AG04449 (cell line): ENCODE measurements around the gene DNAAF1.

ENCODE experiments used
- CTCF ChIA-PET: fragments of 350-600 bp; formaldehyde crosslinking; extraction: SDS; loops from one replicate; lab custom pipeline; 2021; ENCODE audit warnings: antibody characterized with exemption; lab: Yijun Ruan, JAX
- POLR2A ChIA-PET: fragments of 400-600, 350-600 bp; formaldehyde crosslinking; extraction: SDS; loops from one replicate; lab custom pipeline; 2020; ENCODE audit warnings: antibody characterized with exemption, inconsistent platforms; lab: Yijun Ruan, JAX
- DNase-seq: peaks from one replicate; pipeline ENCODE4 v3.0.0-alpha.2; 2010; ENCODE audit warnings: low read depth, low spot score
- H3K4me3 ChIP-seq: 2 replicates; pipeline ENCODE4 v1.5.1; 2011; ENCODE audit warnings: low read depth, mild to moderate bottlenecking, control low read depth, low read length
- CTCF ChIP-seq: IDR thresholded peaks from one replicate; pipeline ENCODE4 v1.5.1; 2011; ENCODE audit warnings: mild to moderate bottlenecking, moderate library complexity, low read length, control low read depth, inconsistent platforms; ENCODE audit not compliant: insufficient read depth; ENCODE audit errors: missing control alignments

The DNAAF1 gene

GRCh38 chr16:84195201-84196093 lies 50.3 kb downstream of the DNAAF1 start:
- POLR2A ChIA-PET, result no interaction called here
- CTCF ChIA-PET, result interaction anchor here (4.1 kb wide), 1 partner anchor 8 kb away, joined by 25 read pairs; the partner anchor contains the start of gene TAF1C
- no peak for TF ChIP-seq CTCF
- DNase-seq, result no peak
- no peak overlapping the region for H3K4me3 ChIP-seq

DNA sequence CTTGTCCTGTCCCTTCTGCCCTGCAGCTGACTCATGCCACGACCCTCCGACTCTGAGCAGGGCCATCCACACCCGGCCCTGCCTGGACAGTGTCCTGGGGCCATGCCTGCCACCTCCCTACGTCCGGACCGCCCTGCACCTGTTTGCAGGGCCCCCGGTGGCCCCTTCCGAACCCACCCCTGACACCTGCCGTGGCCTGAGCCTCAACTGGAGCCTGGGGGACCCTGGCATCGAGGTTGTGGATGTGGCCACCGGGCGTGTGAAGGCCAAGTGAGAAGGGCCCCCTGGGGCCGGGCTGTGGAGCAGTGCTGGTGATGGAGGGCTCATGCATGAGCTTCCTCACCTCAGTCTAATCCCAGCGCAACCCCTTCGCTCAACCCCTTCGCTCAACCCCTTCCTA lies 51.0 kb downstream of the DNAAF1 start:
- POLR2A ChIA-PET, result interaction anchor here (1.1 kb wide), 1 partner anchor 9 kb away, joined by 5 read pairs; the partner anchor contains the start of gene TAF1C
- TF ChIP-seq CTCF, result no peak
- CTCF ChIA-PET, result interaction anchor here (4.1 kb wide), 1 partner anchor 9 kb away, joined by 25 read pairs; the partner anchor contains the start of gene TAF1C
- H3K4me3 ChIP-seq, result no peak overlapping the region
- DNase-seq, result no peak

GRCh38 chr16:84196727-84197394 lies 51.8 kb downstream of the DNAAF1 start:
- no peak overlapping the region for H3K4me3 ChIP-seq
- no peak for DNase-seq
- ChIA-PET POLR2A (interaction anchor here (1.1 kb wide), 1 partner anchor 10 kb away, joined by 5 read pairs; the partner anchor contains the start of gene TAF1C), CTCF (interaction anchor here (4.1 kb wide), 1 partner anchor 10 kb away, joined by 25 read pairs; the partner anchor contains the start of gene TAF1C)
- TF ChIP-seq CTCF, result no peak

DNA sequence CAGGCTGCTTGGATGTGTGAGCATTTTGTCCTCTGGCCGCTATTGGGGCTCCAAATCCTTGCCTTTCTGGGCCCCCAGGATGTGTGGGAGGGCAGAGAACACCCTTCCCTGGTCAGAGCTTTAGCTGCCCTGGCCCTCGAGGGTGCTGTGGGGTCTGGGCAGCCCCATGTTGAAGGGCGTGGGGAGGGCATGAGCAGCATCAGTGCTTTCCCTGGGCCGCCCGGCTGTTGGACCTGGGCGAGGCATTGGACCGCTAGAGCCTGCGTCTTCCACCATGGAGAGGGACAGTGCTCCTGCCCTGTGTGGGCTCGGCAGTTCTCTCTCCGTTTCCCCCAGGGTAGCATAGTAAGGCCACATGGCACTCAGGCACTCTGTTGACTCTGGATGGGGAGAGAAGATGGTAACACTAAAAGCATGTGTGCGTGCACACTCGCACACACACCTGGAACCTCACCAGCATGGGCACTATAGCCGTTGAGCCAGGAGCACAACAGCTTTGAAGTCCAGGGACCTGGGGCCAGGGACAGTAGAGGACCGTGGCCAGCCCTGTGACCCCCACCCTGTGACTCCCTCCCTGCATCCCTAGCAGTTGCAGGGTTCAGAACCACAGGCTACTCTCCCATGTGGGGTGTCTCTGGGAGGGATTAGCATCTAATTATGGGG lies 52.5 kb downstream of the DNAAF1 start:
- no peak for DNase-seq
- no peak for TF ChIP-seq CTCF
- ChIA-PET POLR2A (interaction anchor here (1.1 kb wide), 1 partner anchor 11 kb away, joined by 5 read pairs; the partner anchor contains the start of gene TAF1C), CTCF (interaction anchor here (4.1 kb wide), 1 partner anchor 11 kb away, joined by 25 read pairs; the partner anchor contains the start of gene TAF1C)
- H3K4me3 ChIP-seq, result no peak overlapping the region

DNA sequence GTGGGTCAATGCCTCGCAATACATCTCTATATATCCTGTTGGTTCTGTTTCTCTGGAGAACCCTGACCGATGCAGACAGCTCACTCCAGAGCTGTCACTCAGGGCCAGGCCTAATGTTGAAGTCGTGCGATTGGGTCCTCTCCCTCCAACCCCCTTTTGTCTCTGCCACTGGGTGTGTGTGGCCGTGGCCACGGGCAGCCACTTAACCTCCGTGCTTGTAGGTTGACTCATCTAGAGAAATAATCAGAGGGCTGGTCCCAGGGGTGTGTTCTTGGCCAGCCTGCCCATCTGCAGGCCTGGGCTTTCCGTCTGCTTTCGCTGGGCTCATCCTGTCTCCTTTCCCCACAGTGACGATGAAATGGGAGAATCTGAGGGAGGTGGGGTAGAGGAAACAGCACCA lies 53.3 kb downstream of the DNAAF1 start:
- DNase-seq, result no peak
- ChIA-PET POLR2A (no interaction called here), CTCF (interaction anchor here (4.1 kb wide), 1 partner anchor 11 kb away, joined by 25 read pairs; the partner anchor contains the start of gene TAF1C)
- H3K4me3 ChIP-seq, result no peak overlapping the region
- no peak for TF ChIP-seq CTCF
